HCT116 (cell line): ENCODE results near the gene MYBPHL. TPM values are rescaled to one million over a fixed set of nuclear protein-coding genes. Genes with fewer than 3 reads are reported as not detected.

Source experiments
- ATAC-seq: fragments of 200-7000 bp; cut with Tn5 transposase; 2 replicates; pipeline ENCODE4 v1.9.1; 2020; ENCODE audit warnings: mild to moderate bottlenecking, moderate library complexity
- BruUV-seq: library from RNA; stranded (reverse); fragments of 400-500 nt; replicated peaks from 2 replicates; lab custom pipeline; 2021; lab: Mats Ljungman, UMichigan
- CTCF ChIA-PET: fragments of 300-600 bp; sonication (Branson Sonifier 250); formaldehyde crosslinking; loops from one replicate; lab custom pipeline; 2021; ENCODE audit warnings: antibody characterized with exemption; lab: Charles Lee
- POLR2A ChIA-PET: fragments of 300-600, 350-600 bp; sonication (Branson Sonifier 250); formaldehyde crosslinking; loops from one replicate; lab custom pipeline; 2021; ENCODE audit warnings: antibody characterized with exemption; lab: Charles Lee
- RAD21 ChIA-PET, 2 experiments: fragments of 300-600 bp; sonication (Branson Sonifier 250); formaldehyde crosslinking; loops; one replicate each; lab custom pipeline; 2023; ENCODE audit warnings: low total read pairs in 2 of 2; ENCODE audit not compliant: uncharacterized antibody in 2 of 2, unreplicated experiment in 2 of 2, low non-redundant PET in 1 of 2; lab: Charles Lee
- DNase-seq: peaks from one replicate; pipeline ENCODE4 v3.0.0-alpha.2; 2010; ENCODE audit warnings: low read depth, low spot score
- H2AFZ ChIP-seq: fragments of 200-600 bp; shearing (Covaris generic), sonication (generic); 2 replicates; pipeline ENCODE4 v1.6.1; 2017; ENCODE audit warnings: low read depth, mixed run types, mixed read lengths, antibody characterized with exemption, low read length; ENCODE audit not compliant: poor library complexity, severe bottlenecking
- H3K27ac ChIP-seq: 2 replicates; pipeline ENCODE4 v1.5.1; 2012; ENCODE audit warnings: low read depth, low read length
- H3K27me3 ChIP-seq: fragments of 200-600 bp; sonication (generic); 2 replicates; pipeline ENCODE4 v1.6.1; 2016; ENCODE audit warnings: mixed run types, low read length, mixed read lengths; ENCODE audit not compliant: insufficient read depth
- H3K36me3 ChIP-seq, 2 experiments: fragments of 200-500 bp in 1 of 2; fragments of 200-600 bp in 1 of 2; sonication (Bioruptor generic) in 1 of 2; sonication (generic) in 1 of 2; 2 replicates each; pipeline versions ENCODE4 v1.5.1 to v1.6.1; 2014 to 2016; ENCODE audit warnings: low read length in 2 of 2, inconsistent platforms in 1 of 2, mixed read lengths in 1 of 2, mixed run types in 1 of 2; ENCODE audit not compliant: insufficient read depth in 2 of 2, control insufficient read depth in 1 of 2
- H3K4me1 ChIP-seq, 2 experiments: fragments of 200-600 bp in 1 of 2; sonication (generic) in 1 of 2; 2 replicates each; pipeline versions ENCODE4 v1.5.1 to v1.6.1; 2012 to 2017; ENCODE audit warnings: low read length in 2 of 2, inconsistent platforms in 1 of 2, mild to moderate bottlenecking in 1 of 2, mixed read lengths in 1 of 2, mixed run types in 1 of 2, moderate library complexity in 1 of 2; ENCODE audit not compliant: insufficient read depth in 2 of 2, control insufficient read depth in 1 of 2
- H3K4me2 ChIP-seq: fragments of 200-600 bp; sonication (generic); 2 replicates; pipeline ENCODE4 v1.6.1; 2017; ENCODE audit warnings: mixed run types, low read length, mixed read lengths
- H3K4me3 ChIP-seq, 2 experiments: fragments of 200-600 bp in 1 of 2; sonication (generic) in 1 of 2; replicated peaks in 1 of 2; 2 replicates each; pipeline ENCODE4 v1.5.1; 2011 to 2016; ENCODE audit warnings: low read length in 2 of 2, control low read depth in 1 of 2, low read depth in 1 of 2, mild to moderate bottlenecking in 1 of 2, mixed read lengths in 1 of 2, mixed run types in 1 of 2
- H3K79me2 ChIP-seq: fragments of 200-600 bp; sonication (generic); 2 replicates; pipeline ENCODE4 v1.6.1; 2017; ENCODE audit warnings: mild to moderate bottlenecking, mixed run types, low read length, moderate library complexity, mixed read lengths; ENCODE audit not compliant: insufficient read depth
- H3K9ac ChIP-seq: fragments of 200-600 bp; sonication (generic); 2 replicates; pipeline ENCODE4 v1.6.1; 2016; ENCODE audit warnings: low read length, mixed read lengths
- H3K9me2 ChIP-seq: fragments of 200-600 bp; sonication (generic), shearing (Covaris generic); 2 replicates; pipeline ENCODE4 v1.6.1; 2017; ENCODE audit warnings: mixed run types, mild to moderate bottlenecking, moderate library complexity; ENCODE audit not compliant: insufficient read depth
- H3K9me3 ChIP-seq, 2 experiments: fragments of 200-500 bp in 1 of 2; fragments of 200-600 bp in 1 of 2; sonication (Bioruptor generic) in 1 of 2; sonication (generic) in 1 of 2; 2 replicates each; pipeline ENCODE4 v1.6.1; 2014 to 2017; ENCODE audit warnings: low read length in 2 of 2, mixed read lengths in 2 of 2, inconsistent platforms in 1 of 2, low read depth in 1 of 2, mild to moderate bottlenecking in 1 of 2, mixed run types in 1 of 2, moderate library complexity in 1 of 2; ENCODE audit not compliant: control insufficient read depth in 1 of 2, insufficient read depth in 1 of 2
- H4K20me1 ChIP-seq: fragments of 200-600 bp; sonication (generic), shearing (Covaris generic); 2 replicates; pipeline ENCODE4 v1.6.1; 2017; ENCODE audit warnings: mixed run types, mild to moderate bottlenecking, moderate library complexity; ENCODE audit not compliant: insufficient read depth
- ATF3 ChIP-seq: IDR thresholded peaks from 2 replicates; pipeline ENCODE4 v1.6.1; 2012
- CBX3 ChIP-seq: IDR thresholded peaks from 2 replicates; pipeline ENCODE4 v1.6.1; 2012; ENCODE audit warnings: low read depth
- CEBPB ChIP-seq: IDR thresholded peaks from 2 replicates; pipeline ENCODE4 v1.6.1; 2012; ENCODE audit warnings: low read depth
- EZH2 ChIP-seq: fragments of 200-600 bp; sonication (generic); IDR thresholded peaks from 2 replicates; pipeline ENCODE4 v1.6.1; 2017; ENCODE audit warnings: antibody characterized with exemption, mixed run types
- FOSL1 ChIP-seq: IDR thresholded peaks from 2 replicates; pipeline ENCODE4 v1.6.1; 2012; ENCODE audit warnings: low read depth
- JUND ChIP-seq: IDR thresholded peaks from 2 replicates; pipeline ENCODE4 v1.6.1; 2012
- POLR2A ChIP-seq: IDR thresholded peaks from 2 replicates; pipeline ENCODE4 v1.7.0; 2011; ENCODE audit warnings: borderline replicate concordance; ENCODE audit not compliant: insufficient read depth, insufficient read length; ENCODE audit errors: extremely low read depth
- POLR2AphosphoS5 ChIP-seq: IDR thresholded peaks from 2 replicates; pipeline ENCODE4 v1.6.1; 2011; ENCODE audit warnings: mild to moderate bottlenecking, low read depth, low read length, moderate library complexity
- RAD21 ChIP-seq: IDR thresholded peaks from 2 replicates; pipeline ENCODE4 v1.6.1; 2012; ENCODE audit warnings: low read depth, mild to moderate bottlenecking
- SP1 ChIP-seq: IDR thresholded peaks from 2 replicates; pipeline ENCODE4 v1.6.1; 2012; ENCODE audit warnings: low read depth
- SRF ChIP-seq: IDR thresholded peaks from 2 replicates; pipeline ENCODE4 v1.6.1; 2012; ENCODE audit warnings: low read depth
- TCF7L2 ChIP-seq: IDR thresholded peaks from 2 replicates; pipeline ENCODE4 v1.7.0; 2011; ENCODE audit warnings: borderline replicate concordance, inconsistent platforms; ENCODE audit not compliant: insufficient read depth, insufficient read length; ENCODE audit errors: extremely low read depth
- ZFX ChIP-seq: fragments of 450-650 bp; IDR thresholded peaks from 2 replicates; pipeline ENCODE4 v1.6.1; 2017
- intact Hi-C: fragments of 100-400 bp; cut with micrococcal nuclease; formaldehyde crosslinking; loops from 2 replicates; pipeline ENCODE4 v1.10.0; 2022
- total RNA-seq: library from RNA; stranded (reverse); gene quantifications from one replicate; pipeline ENCODE4 v1.2.1, GENCODE V29; 2021; ENCODE audit not compliant: unreplicated experiment
- TF ChIP-seq, protein P1 (sequence below), 3 experiments: fragments of 200-600 bp in 1 of 3; sonication (generic) in 1 of 3; IDR thresholded peaks in 2 of 3; conservative IDR thresholded peaks in 1 of 3; 2 replicates each; pipeline ENCODE4 v1.5.1; 2012 to 2017; ENCODE audit warnings: low read depth in 2 of 3, low read length in 2 of 3, antibody characterized with exemption in 1 of 3, borderline replicate concordance in 1 of 3, control low read depth in 1 of 3, mild to moderate bottlenecking in 1 of 3, mixed read lengths in 1 of 3, mixed run types in 1 of 3, moderate library complexity in 1 of 3; ENCODE audit not compliant: insufficient read depth in 1 of 3
- TF ChIP-seq, protein P2 (sequence below): IDR thresholded peaks from 2 replicates; pipeline ENCODE4 v1.6.1; 2012; ENCODE audit warnings: low read depth

MYBPHL gene
- total RNA-seq, 1 experiment from 2014 or later = 1.0 TPM

DNA sequence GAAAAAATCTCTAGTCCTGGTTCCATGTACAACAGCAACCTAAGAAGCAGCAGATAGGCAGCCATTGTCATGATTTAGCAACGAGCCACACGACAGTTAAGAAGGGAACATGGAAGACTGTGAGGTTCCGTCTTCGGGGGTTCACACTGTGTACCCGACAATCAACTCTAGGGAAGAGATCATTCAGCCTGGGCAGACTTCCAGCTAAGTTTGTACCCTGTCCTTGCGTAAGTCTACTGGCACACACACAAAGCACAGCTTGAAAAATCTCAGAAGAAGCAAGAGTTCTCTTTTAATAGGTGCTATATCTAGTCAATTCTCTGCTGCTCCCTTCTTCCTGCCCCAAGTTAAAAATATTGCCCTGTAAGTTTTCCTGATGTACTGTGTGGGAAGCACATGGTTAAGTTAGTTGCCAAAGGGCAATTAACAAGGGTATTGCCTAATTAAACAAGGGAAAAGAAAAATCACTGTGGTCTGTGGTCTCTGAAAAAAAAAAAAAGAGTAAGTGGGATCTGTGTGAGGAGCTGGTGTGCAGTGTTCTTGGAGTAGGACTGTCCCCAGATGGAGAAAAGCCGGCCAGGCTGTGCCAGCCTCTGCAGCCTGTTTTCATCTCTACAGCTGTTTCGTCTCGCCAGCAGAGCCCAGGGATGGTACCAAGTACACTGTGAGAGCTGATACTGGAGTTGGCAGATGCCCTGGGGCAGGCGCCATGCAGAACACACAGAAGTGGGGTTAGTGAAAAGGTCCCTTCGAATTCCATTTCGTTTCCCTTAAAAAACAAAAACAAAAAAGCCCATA, 6.4 kb upstream of the MYBPHL start:
- POLR2A ChIA-PET = no interaction called here
- Histone ChIP-seq H3K4me2 (no peak overlapping the region), H3K9me2 (no peaks in the 10 kb centered on the region), H3K79me2 (no peaks in the 10 kb centered on the region), H3K36me3 (no peaks in the 10 kb centered on the region; a peak in 1 of 4 replicates), H3K27ac (no peak overlapping the region), H4K20me1 (no peaks in the 10 kb centered on the region), H3K27me3 (no peaks in the 10 kb centered on the region), H3K4me3 (no peak overlapping the region), H3K9ac (no peak overlapping the region), H2AFZ (no peak overlapping the region), H3K4me1 (no peaks in the 10 kb centered on the region), H3K9me3 (no peaks in the 10 kb centered on the region)
- RAD21 ChIA-PET = no interaction called here
- no peak for DNase-seq
- TSS peak; percentile 31 for BruUV-seq
- intact Hi-C loops = no loop called here
- CTCF ChIA-PET = no interaction called here
- ATAC-seq = no peak
- no peak for TF ChIP-seq EZH2
- no peak for TF ChIP-seq RAD21
- TF ChIP-seq TCF7L2 = no peak
- TF ChIP-seq POLR2A = no peak
- TF ChIP-seq POLR2AphosphoS5 = no peak
- TF ChIP-seq CBX3 = no peak

GRCh38 chr1:109312246-109312645, 5.4 kb upstream of the MYBPHL start:
- POLR2A ChIA-PET = no interaction called here
- ATAC-seq (no peak), DNase-seq (no peak)
- Histone ChIP-seq H3K4me1 (0 out of 4 replicates have a peak, but pooled peaks cover 0 to 2% of the 10 kb centered on the region in 2 experiments), H3K4me3 (no peak overlapping the region), H4K20me1 (no peaks in the 10 kb centered on the region), H3K4me2 (no peak overlapping the region), H3K27me3 (no peaks in the 10 kb centered on the region), H3K36me3 (no peaks in the 10 kb centered on the region; a peak in 1 of 4 replicates), H3K79me2 (no peaks in the 10 kb centered on the region), H3K27ac (no peak overlapping the region), H3K9me3 (no peaks in the 10 kb centered on the region), H3K9ac (no peak overlapping the region), H2AFZ (no peak overlapping the region), H3K9me2 (no peaks in the 10 kb centered on the region)
- intact Hi-C loops = no loop called here
- CTCF ChIA-PET = no interaction called here
- BruUV-seq = no TSS peak
- RAD21 ChIA-PET = no interaction called here
- TF ChIP-seq CBX3 = no peak
- no peak for TF ChIP-seq POLR2A
- TF ChIP-seq, protein P1, sequence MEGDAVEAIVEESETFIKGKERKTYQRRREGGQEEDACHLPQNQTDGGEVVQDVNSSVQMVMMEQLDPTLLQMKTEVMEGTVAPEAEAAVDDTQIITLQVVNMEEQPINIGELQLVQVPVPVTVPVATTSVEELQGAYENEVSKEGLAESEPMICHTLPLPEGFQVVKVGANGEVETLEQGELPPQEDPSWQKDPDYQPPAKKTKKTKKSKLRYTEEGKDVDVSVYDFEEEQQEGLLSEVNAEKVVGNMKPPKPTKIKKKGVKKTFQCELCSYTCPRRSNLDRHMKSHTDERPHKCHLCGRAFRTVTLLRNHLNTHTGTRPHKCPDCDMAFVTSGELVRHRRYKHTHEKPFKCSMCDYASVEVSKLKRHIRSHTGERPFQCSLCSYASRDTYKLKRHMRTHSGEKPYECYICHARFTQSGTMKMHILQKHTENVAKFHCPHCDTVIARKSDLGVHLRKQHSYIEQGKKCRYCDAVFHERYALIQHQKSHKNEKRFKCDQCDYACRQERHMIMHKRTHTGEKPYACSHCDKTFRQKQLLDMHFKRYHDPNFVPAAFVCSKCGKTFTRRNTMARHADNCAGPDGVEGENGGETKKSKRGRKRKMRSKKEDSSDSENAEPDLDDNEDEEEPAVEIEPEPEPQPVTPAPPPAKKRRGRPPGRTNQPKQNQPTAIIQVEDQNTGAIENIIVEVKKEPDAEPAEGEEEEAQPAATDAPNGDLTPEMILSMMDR (IDR thresholded peaks at IDR 0.05 in 2 of 3, conservative IDR thresholded peaks at IDR 0.05 in 1 of 3; ENCODE audit: borderline replicate concordance in 1 of 3, insufficient read depth in 1 of 3, low read depth in 2 of 3, low read length in 2 of 3) = no peak
- no peak for TF ChIP-seq TCF7L2
- no peak for TF ChIP-seq POLR2AphosphoS5
- TF ChIP-seq ATF3 = no peak
- no peak for TF ChIP-seq CEBPB
- TF ChIP-seq JUND = no peak
- no peak for TF ChIP-seq ZFX
- TF ChIP-seq SRF = no peak
- TF ChIP-seq, protein P2, sequence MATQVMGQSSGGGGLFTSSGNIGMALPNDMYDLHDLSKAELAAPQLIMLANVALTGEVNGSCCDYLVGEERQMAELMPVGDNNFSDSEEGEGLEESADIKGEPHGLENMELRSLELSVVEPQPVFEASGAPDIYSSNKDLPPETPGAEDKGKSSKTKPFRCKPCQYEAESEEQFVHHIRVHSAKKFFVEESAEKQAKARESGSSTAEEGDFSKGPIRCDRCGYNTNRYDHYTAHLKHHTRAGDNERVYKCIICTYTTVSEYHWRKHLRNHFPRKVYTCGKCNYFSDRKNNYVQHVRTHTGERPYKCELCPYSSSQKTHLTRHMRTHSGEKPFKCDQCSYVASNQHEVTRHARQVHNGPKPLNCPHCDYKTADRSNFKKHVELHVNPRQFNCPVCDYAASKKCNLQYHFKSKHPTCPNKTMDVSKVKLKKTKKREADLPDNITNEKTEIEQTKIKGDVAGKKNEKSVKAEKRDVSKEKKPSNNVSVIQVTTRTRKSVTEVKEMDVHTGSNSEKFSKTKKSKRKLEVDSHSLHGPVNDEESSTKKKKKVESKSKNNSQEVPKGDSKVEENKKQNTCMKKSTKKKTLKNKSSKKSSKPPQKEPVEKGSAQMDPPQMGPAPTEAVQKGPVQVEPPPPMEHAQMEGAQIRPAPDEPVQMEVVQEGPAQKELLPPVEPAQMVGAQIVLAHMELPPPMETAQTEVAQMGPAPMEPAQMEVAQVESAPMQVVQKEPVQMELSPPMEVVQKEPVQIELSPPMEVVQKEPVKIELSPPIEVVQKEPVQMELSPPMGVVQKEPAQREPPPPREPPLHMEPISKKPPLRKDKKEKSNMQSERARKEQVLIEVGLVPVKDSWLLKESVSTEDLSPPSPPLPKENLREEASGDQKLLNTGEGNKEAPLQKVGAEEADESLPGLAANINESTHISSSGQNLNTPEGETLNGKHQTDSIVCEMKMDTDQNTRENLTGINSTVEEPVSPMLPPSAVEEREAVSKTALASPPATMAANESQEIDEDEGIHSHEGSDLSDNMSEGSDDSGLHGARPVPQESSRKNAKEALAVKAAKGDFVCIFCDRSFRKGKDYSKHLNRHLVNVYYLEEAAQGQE = no peak
- TF ChIP-seq FOSL1 = no peak
- TF ChIP-seq SP1 = no peak
